ENCODE results near the gene IL12A.

IL12A gene

DNA sequence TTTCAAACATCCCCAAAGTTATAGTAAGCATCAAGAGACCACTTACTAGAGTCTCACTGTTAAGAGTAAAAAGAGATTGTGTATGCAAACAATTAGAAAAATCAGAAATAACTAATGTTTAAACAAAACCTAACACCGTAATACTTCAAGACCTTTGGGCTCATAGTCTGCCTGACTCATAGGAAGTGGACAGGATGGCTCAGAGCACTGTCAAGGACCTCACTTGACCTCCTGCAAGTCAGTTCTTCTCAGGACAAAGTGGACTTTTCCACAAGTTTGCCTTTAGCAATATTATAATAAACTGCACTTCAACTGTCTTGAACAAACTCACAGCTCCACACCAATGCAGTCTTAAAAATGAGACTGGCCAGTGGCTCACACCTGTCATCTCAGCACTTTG lies 34.8 kb downstream of the IL12A start:
- DNase-seq (ENCODE audit: low read depth in 3 of 3, low spot score in 1 of 3): no peak

DNA sequence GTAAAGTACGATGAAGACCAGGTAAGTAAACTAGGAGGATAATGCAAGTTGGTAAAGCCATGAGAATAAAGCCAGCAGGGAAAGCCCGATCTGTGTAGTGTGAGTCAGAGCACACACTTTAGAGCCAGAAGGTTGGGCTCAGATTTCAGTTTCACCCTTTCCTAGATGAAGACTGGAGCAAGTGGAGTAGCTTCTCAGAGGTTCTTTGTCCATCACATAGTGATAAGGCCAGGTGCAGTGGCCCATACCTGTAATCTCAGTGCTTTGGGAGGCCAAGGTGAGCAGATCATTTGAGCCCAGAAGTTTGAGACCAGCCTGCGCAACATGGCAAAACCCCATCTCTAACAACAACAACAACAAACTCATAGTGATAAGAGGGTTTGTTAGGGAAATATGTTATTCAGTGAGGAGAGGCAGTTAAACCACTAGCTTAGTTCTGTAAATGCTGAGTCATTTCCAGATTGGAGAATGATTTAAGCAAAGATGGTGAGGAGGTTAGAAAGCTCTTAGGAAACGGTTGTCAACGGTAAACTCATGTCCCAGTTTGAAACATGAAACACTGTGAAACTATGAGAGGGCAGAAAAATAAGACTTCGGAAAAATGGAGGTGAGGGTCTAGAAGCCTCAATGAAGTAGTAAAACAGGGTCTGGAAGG lies 39.0 kb downstream of the IL12A start:
- no peak for DNase-seq (ENCODE audit: low read depth in 3 of 3, low spot score in 1 of 3)

DNA sequence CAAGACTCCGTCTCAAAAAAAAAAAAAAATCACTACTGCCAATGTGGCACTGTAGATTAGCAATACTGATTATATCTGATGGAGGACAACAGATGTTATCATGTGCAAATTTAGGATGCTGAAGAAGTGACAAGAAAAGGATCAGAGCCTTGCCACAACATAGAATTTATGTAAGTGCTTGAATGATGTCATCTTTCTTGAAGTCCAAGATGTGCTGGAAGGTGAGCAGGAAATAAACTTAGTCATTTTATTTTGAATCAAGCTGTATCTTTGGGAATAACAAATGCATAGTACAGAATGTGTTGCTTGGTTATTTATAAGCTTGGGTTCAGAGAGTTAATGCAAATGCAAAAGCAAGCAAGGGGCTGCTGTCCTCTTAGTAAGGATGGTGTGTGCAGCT lies 47.1 kb downstream of the IL12A start:
- no peak for DNase-seq (ENCODE audit: low read depth in 3 of 3, low spot score in 1 of 3)

DNA sequence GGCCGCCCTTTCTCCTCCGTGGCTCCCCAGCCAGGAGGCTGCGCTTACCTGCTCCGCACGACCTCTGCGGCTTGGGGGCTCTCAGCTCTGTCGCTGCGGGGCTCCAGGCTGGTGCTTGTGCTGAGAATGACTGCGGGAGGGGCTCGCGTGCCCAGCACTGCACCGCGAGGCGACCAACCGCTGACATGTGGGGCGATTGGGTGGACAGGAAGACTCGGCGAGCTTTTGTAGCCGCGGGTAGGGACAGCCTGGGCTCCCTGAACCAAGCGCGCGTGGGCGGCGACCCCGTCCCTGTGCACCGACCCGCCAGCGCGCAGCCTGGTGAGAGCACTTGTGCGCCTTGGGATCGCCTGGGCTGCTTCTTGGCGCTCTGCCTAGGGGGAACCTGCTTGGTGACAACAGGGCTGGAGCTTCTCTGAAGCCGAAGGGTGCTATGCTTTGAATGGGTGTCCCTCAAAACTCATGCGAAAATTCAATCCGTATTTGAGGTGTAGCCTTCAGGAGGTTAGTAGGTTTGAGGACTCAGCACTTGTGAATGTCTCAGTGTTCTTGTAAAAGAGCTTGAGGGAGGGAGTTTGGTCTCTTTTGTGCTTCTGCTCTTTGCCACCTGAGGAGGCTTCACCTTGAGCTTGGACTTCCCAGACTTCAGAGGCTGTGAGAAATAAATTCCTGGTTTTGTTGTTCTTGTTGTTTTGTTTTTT lies 50.4 kb downstream of the IL12A start:
- no peak for DNase-seq (ENCODE audit: low read depth in 3 of 3, low spot score in 1 of 3)

DNA sequence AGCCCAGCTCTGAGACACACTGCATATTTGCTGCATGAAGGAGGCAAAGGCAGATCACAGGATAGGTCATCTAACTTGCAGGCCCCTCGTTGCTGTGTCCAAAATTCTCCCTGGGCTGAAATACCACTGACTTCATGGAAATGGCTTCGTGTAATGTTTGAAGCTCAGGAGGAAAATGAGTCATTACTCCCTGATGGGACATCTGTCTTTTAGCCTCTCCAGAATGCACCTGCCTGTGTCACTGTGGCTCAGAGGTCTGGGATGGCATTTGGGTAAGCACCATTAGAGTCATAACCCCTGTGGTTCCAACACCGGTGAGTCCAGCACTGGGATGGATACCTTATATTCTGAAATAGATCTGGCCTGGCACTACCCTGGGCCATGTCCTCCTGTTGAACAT lies 51.5 kb downstream of the IL12A start:
- no peak for DNase-seq (ENCODE audit: low read depth in 3 of 3, low spot score in 1 of 3)

DNA sequence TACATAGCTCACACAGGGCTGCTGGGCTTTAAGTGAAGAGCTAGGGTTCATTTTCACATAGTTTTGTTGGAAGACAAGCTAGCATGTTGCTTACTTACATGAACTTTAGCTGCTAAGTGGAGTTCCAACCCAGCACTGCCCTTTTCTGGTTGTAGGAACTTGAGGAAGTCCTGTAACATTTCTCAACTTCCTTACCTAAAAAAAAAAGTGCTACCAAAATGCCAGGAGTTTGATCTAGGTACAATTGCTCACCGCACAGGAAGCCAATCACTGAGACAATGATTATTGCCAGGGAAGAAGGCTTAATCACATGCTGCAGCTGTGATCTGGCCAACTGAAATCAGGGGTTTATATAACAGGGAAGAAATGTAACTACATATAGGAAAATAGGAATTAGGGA lies 52.8 kb downstream of the IL12A start:
- DNase-seq (ENCODE audit: low read depth in 3 of 3, low spot score in 1 of 3): no peak

DNA sequence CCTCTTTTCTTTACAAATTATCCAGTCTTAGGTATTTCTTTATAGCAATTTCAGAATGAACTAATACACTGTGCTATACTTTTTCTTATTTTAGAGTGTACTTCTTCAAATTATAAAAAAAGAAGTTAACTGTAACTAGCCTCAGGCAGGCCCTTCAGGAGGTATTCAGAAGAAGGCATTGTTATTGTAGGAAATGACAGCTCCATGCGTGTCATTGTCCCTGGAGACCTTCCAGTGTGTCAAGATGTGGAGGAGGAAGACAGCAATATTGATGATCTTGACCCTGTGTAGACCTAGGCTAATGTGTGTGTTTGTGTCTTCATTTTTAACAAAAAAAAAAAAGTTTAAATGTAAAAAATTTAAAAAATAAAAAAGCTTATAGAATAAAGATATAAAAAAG lies 55.5 kb downstream of the IL12A start:
- no peak for DNase-seq (ENCODE audit: low read depth in 3 of 3, low spot score in 1 of 3)

All from stimulated activated CD4-positive, alpha-beta T cell treated with anti-CD3 and anti-CD28 coated beads, TNF-alpha, amount 100 ng/mL, for 1 hour (primary cell).